Spleen (tissue), 7 donors: Measurements from ENCODE around the gene PARK7.

ENCODE experiments used
- POLR2A ChIP-seq, 3 donors: fragments of 450-650 bp; IDR thresholded peaks; one replicate each; pipeline ENCODE4 v1.5.1; 2017; ENCODE audit warnings: antibody characterized with exemption in 3 of 3, mild to moderate bottlenecking in 1 of 3
- POLR2AphosphoS5 ChIP-seq, 3 donors: sonication (generic); formaldehyde crosslinking; IDR thresholded peaks; one replicate each; pipeline ENCODE4 v1.5.1; 2017; ENCODE audit warnings: antibody characterized with exemption in 3 of 3
- TF ChIP-seq, protein P1 (sequence below), 11 experiments: fragments of 200-600 bp in 7 of 11; fragments of 450-650 bp in 4 of 11; sonication (generic) in 4 of 11; IDR thresholded peaks in 8 of 11; conservative IDR thresholded peaks in 3 of 11; 1 replicate in 7 of 11; 2 replicates in 4 of 11; pipeline versions ENCODE4 v1.4.0 to v1.8.0; 2016 to 2021; ENCODE audit warnings: antibody characterized with exemption in 11 of 11, inconsistent platforms in 4 of 11, mild to moderate bottlenecking in 1 of 11
- donor health status: DM: no; HTN: no; CAD: no; lungs with moderate emphysema.
- donor health status: DM: no; HTN: no; CAD: no.
- donor health status: DM: no; HTN: no; CAD: no.

DNA sequence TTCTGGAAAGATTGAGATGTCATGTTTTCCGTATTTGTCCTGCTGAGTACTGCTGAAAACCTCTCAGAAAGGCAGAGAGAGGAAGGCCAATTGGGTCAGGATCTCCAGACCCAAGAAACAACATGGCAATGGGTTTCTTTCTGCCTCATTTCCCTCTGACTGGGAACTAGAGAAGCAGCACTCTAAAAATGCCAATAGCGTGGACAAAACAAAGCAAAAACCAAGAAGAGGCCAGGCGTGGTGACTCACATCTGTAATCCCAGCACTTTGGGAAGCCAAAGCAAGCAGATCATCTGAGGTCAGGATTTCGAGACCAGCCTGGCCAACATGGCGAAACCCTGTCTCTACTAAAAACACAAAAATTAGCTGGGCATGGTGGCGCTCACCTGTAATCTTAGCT, 39.2 kb upstream of the PARK7 start:
- TF ChIP-seq, protein P1, sequence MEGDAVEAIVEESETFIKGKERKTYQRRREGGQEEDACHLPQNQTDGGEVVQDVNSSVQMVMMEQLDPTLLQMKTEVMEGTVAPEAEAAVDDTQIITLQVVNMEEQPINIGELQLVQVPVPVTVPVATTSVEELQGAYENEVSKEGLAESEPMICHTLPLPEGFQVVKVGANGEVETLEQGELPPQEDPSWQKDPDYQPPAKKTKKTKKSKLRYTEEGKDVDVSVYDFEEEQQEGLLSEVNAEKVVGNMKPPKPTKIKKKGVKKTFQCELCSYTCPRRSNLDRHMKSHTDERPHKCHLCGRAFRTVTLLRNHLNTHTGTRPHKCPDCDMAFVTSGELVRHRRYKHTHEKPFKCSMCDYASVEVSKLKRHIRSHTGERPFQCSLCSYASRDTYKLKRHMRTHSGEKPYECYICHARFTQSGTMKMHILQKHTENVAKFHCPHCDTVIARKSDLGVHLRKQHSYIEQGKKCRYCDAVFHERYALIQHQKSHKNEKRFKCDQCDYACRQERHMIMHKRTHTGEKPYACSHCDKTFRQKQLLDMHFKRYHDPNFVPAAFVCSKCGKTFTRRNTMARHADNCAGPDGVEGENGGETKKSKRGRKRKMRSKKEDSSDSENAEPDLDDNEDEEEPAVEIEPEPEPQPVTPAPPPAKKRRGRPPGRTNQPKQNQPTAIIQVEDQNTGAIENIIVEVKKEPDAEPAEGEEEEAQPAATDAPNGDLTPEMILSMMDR (IDR thresholded peaks at IDR 0.05 in 8 of 11, conservative IDR thresholded peaks at IDR 0.05 in 3 of 11), result no peak
- TF ChIP-seq POLR2A (IDR thresholded peaks at IDR 0.05) (no peak), POLR2AphosphoS5 (IDR thresholded peaks at IDR 0.05) (no peak)
